PC-3 (cell line): Measurements from ENCODE around the gene EEF1A2.

Experiments
- EZH2phosphoT487 ChIP-seq: fragments of 300-600 bp; sonication (generic); IDR thresholded peaks from 2 replicates; pipeline ENCODE4 v1.6.1; 2018; ENCODE audit warnings: mild to moderate bottlenecking, antibody characterized with exemption, low read length, borderline replicate concordance
- TF ChIP-seq, protein P1 (sequence below): fragments of 300-600 bp; sonication (generic); conservative IDR thresholded peaks from 2 replicates; pipeline ENCODE4 v1.5.1; 2017; ENCODE audit warnings: antibody characterized with exemption, low read depth, mild to moderate bottlenecking, low read length

DNA sequence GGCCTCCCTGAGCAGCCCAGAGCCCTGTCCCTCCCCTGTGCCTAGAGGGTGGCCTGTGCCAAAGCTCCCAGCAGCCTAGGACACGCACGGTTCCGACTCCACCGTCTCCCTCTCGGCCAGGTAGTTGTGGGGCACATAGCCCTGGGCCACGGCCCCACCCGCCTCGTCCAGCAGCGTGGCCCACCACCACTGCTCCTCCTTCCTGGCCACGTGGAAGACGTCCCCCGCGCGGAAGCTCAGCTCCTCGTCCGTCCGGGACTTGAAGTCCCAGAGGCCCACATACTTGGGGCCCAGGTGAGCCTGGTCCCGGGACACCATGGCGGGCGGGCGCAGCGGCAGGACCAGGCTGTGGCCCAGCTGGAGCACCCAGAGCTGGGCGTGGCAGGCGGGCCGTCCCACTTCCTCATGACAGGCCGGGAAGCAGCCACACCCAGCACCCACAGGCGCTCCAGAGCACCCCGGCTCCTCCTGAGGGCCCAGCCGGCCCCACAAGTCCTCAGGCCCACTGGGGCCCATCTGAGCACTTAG lies 38.2 kb upstream of the EEF1A2 start, which contains the start of gene PTK6:
- TF ChIP-seq, protein P1, sequence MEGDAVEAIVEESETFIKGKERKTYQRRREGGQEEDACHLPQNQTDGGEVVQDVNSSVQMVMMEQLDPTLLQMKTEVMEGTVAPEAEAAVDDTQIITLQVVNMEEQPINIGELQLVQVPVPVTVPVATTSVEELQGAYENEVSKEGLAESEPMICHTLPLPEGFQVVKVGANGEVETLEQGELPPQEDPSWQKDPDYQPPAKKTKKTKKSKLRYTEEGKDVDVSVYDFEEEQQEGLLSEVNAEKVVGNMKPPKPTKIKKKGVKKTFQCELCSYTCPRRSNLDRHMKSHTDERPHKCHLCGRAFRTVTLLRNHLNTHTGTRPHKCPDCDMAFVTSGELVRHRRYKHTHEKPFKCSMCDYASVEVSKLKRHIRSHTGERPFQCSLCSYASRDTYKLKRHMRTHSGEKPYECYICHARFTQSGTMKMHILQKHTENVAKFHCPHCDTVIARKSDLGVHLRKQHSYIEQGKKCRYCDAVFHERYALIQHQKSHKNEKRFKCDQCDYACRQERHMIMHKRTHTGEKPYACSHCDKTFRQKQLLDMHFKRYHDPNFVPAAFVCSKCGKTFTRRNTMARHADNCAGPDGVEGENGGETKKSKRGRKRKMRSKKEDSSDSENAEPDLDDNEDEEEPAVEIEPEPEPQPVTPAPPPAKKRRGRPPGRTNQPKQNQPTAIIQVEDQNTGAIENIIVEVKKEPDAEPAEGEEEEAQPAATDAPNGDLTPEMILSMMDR: no peak
- TF ChIP-seq EZH2phosphoT487: no peak
